ENCODE measurements around the gene LSM14A.

LSM14A gene

GRCh38 chr19:34265221-34265650 lies 92.9 kb downstream of the LSM14A start:
- Histone ChIP-seq H3K27me3 (replicated peaks; ENCODE audit: insufficient read depth, low read length) (no peaks in the 10 kb centered on the region), H3K27ac (ENCODE audit: low read length) (no peak overlapping the region), H4K20me1 (ENCODE audit: insufficient read depth, low read length) (no peaks in the 10 kb centered on the region), H2AFZ (ENCODE audit: low read length) (no peak overlapping the region), H3K4me3 (ENCODE audit: low read length) (no peak overlapping the region), H3K4me2 (ENCODE audit: low read depth, low read length) (no peak overlapping the region), H3K9me2 (replicated peaks; ENCODE audit: insufficient read depth, low read length) (no peaks in the 10 kb centered on the region), H3K4me1 (ENCODE audit: low read length) (peaks cover 13% of the 10 kb centered on the region), H3K9ac (ENCODE audit: low read length) (no peak overlapping the region), H3K36me3 (replicated peaks; ENCODE audit: insufficient read depth, low read length) (no peaks in the 10 kb centered on the region), H3K79me2 (ENCODE audit: low read length) (peaks cover 3% of the 10 kb centered on the region; the same call in 1 of the 2 replicates), H3K9me3 (replicated peaks; ENCODE audit: insufficient read depth, low read length) (no peaks in the 10 kb centered on the region), H3F3A (ENCODE audit: insufficient read depth, low read length) (peaks cover 8% of the 10 kb centered on the region)
- DNase-seq = no peak
- no peak for TF ChIP-seq EZH2 (optimal IDR thresholded peaks at IDR 0.05; ENCODE audit: low read depth, low read length)

- H3K4me3 ChIP-seq (ENCODE audit: low read length) = no peak overlapping the region
- H3K27me3 ChIP-seq (replicated peaks; ENCODE audit: insufficient read depth, low read length) = no peaks in the 10 kb centered on the region
- TF ChIP-seq EZH2 (optimal IDR thresholded peaks at IDR 0.05; ENCODE audit: low read depth, low read length) (no peak), CTCF (IDR thresholded peaks at IDR 0.05; ENCODE audit: low read length) (no peak), EZH2phosphoT487 (IDR thresholded peaks at IDR 0.05; ENCODE audit: low read length) (no peak)
- peaks cover 14% of the 10 kb centered on the region for H3F3A ChIP-seq (ENCODE audit: insufficient read depth, low read length)
- no peak overlapping the region for H2AFZ ChIP-seq (ENCODE audit: low read length)
- no peaks in the 10 kb centered on the region for H4K20me1 ChIP-seq (ENCODE audit: insufficient read depth, low read length)
- no peak for DNase-seq
- no peak overlapping the region for H3K4me2 ChIP-seq (ENCODE audit: low read depth, low read length)
- no peaks in the 10 kb centered on the region for H3K9me2 ChIP-seq (replicated peaks; ENCODE audit: insufficient read depth, low read length)
- no peak overlapping the region for H3K27ac ChIP-seq (ENCODE audit: low read length)
- H3K4me1 ChIP-seq (ENCODE audit: low read length) = peaks cover 19% of the 10 kb centered on the region
- no peak overlapping the region for H3K9ac ChIP-seq (ENCODE audit: low read length)
- no peaks in the 10 kb centered on the region for H3K9me3 ChIP-seq (replicated peaks; ENCODE audit: insufficient read depth, low read length)
- H3K36me3 ChIP-seq (replicated peaks; ENCODE audit: insufficient read depth, low read length) = no peaks in the 10 kb centered on the region
- H3K79me2 ChIP-seq (ENCODE audit: low read length) = 0 out of 2 replicates have a peak, but pooled peaks cover 5% of the 10 kb centered on the region
Measured at GRCh38 chr19:34269081-34269480, 96.8 kb downstream of the LSM14A start.

- H3F3A ChIP-seq (ENCODE audit: insufficient read depth, low read length) = peaks cover 14% of the 10 kb centered on the region
- TF ChIP-seq EZH2phosphoT487 (IDR thresholded peaks at IDR 0.05; ENCODE audit: low read length) (no peak), EZH2 (optimal IDR thresholded peaks at IDR 0.05; ENCODE audit: low read depth, low read length) (no peak), CTCF (IDR thresholded peaks at IDR 0.05; ENCODE audit: low read length) (no peak)
- 0 out of 2 replicates have a peak, but pooled peaks cover 5% of the 10 kb centered on the region for H3K79me2 ChIP-seq (ENCODE audit: low read length)
- peaks cover 19% of the 10 kb centered on the region for H3K4me1 ChIP-seq (ENCODE audit: low read length)
- H3K4me3 ChIP-seq (ENCODE audit: low read length) = peak overlapping the region; percentile 21; the same call in 1 of the 2 replicates
- no peaks in the 10 kb centered on the region for H3K36me3 ChIP-seq (replicated peaks; ENCODE audit: insufficient read depth, low read length)
- H3K27ac ChIP-seq (ENCODE audit: low read length) = peak overlapping the region; percentile 83
- no peaks in the 10 kb centered on the region for H4K20me1 ChIP-seq (ENCODE audit: insufficient read depth, low read length)
- H3K27me3 ChIP-seq (replicated peaks; ENCODE audit: insufficient read depth, low read length) = no peaks in the 10 kb centered on the region
- DNase-seq = no peak
- peak overlapping the region; percentile 43; the same call in 1 of the 2 replicates for H3K9ac ChIP-seq (ENCODE audit: low read length)
- no peaks in the 10 kb centered on the region for H3K9me2 ChIP-seq (replicated peaks; ENCODE audit: insufficient read depth, low read length)
- peak overlapping the region; percentile 59 for H3K4me2 ChIP-seq (ENCODE audit: low read depth, low read length)
- H2AFZ ChIP-seq (ENCODE audit: low read length) = peak overlapping the region; percentile 72
- no peaks in the 10 kb centered on the region for H3K9me3 ChIP-seq (replicated peaks; ENCODE audit: insufficient read depth, low read length)
Measured at GRCh38 chr19:34269489-34269888, 97.2 kb downstream of the LSM14A start.

GRCh38 chr19:34269968-34270621 lies 97.8 kb downstream of the LSM14A start:
- Histone ChIP-seq H3F3A (ENCODE audit: insufficient read depth, low read length) (peaks cover 14% of the 10 kb centered on the region), H3K4me3 (ENCODE audit: low read length) (peak overlapping the region; percentile 21), H3K79me2 (ENCODE audit: low read length) (0 out of 2 replicates have a peak, but pooled peaks cover 5% of the 10 kb centered on the region), H3K27ac (ENCODE audit: low read length) (peak overlapping the region; percentile 83), H3K9me3 (replicated peaks; ENCODE audit: insufficient read depth, low read length) (no peaks in the 10 kb centered on the region), H3K9ac (ENCODE audit: low read length) (peak overlapping the region; percentile 43), H3K4me2 (ENCODE audit: low read depth, low read length) (peak overlapping the region; percentile 59), H3K9me2 (replicated peaks; ENCODE audit: insufficient read depth, low read length) (no peaks in the 10 kb centered on the region), H2AFZ (ENCODE audit: low read length) (peak overlapping the region; percentile 72), H3K4me1 (ENCODE audit: low read length) (peaks cover 19% of the 10 kb centered on the region), H3K27me3 (replicated peaks; ENCODE audit: insufficient read depth, low read length) (no peaks in the 10 kb centered on the region), H3K36me3 (replicated peaks; ENCODE audit: insufficient read depth, low read length) (no peaks in the 10 kb centered on the region), H4K20me1 (ENCODE audit: insufficient read depth, low read length) (no peaks in the 10 kb centered on the region)
- peak; percentile 85 for DNase-seq
- TF ChIP-seq EZH2 (optimal IDR thresholded peaks at IDR 0.05; ENCODE audit: low read depth, low read length) (no peak), EZH2phosphoT487 (IDR thresholded peaks at IDR 0.05; ENCODE audit: low read length) (no peak), CTCF (IDR thresholded peaks at IDR 0.05; ENCODE audit: low read length) (no peak)

Measured in MM.1S (cell line).